Measurements from ENCODE around the gene THEMIS.

- TF ChIP-seq EZH2 (IDR thresholded peaks at IDR 0.05; ENCODE audit: insufficient read depth, poor library complexity, severe bottlenecking) (no peak), EZH2phosphoT487 (IDR thresholded peaks at IDR 0.05; ENCODE audit: insufficient read depth, low read depth) (no peak)
Observed at GRCh38 chr6:127902933-127903332, 2.1 kb upstream of the THEMIS start.

Measured in GM23248 (cell line).